Urinary bladder (tissue), 4 donors: ENCODE data around the gene KCNK3. TPM values are rescaled to one million over a fixed set of nuclear protein-coding genes. Genes with fewer than 3 reads are reported as not detected.
"Not testable (repeated sequence)": the region's sequence is repeated elsewhere in the genome, so short reads cannot be mapped to it uniquely, and the experiment has no call there.

Experiments
- DNase-seq: peaks from one replicate; pipeline ENCODE4 v3.0.0-alpha.2; 2015; ENCODE audit errors: extremely low spot score
- H3K27ac ChIP-seq: one replicate; pipeline ENCODE4 v1.5.1; 2013; ENCODE audit warnings: low read depth, mild to moderate bottlenecking, moderate library complexity
- H3K36me3 ChIP-seq: one replicate; pipeline ENCODE4 v1.6.1; 2013; ENCODE audit warnings: mild to moderate bottlenecking, moderate library complexity; ENCODE audit not compliant: insufficient read depth
- H3K4me1 ChIP-seq: one replicate; pipeline ENCODE4 v1.6.1; 2013; ENCODE audit warnings: mild to moderate bottlenecking, moderate library complexity; ENCODE audit not compliant: insufficient read depth
- H3K4me3 ChIP-seq: one replicate; pipeline ENCODE4 v1.5.1; 2013; ENCODE audit warnings: low read depth, low read length
- WGBS: extraction: QIAGEN DNeasy Blood & Tissue Kit; methylation state at CpG from one replicate; pipeline ENCODE4 v1.1.7; 2013; 5-methylcytosine and 5-hydroxymethylcytosine counted together
- polyA plus RNA-seq: library from polyadenylated mRNA; stranded (reverse); fragments of 200-250 nt; gene quantifications from one replicate; pipeline ENCODE4 v1.2.3, GENCODE V29; 2013
- total RNA-seq: library from RNA; depleted of rRNA; stranded (reverse); fragments of >200 nt; gene quantifications from one replicate; pipeline ENCODE4 v1.2.3, GENCODE V29; 2014
- donor health status: healthy with polysubstance abuse.
- donor health status: healthy.

Gene KCNK3
- total and polyA plus RNA-seq, 2 donors, result 4.7 to 11.4 TPM

DNA sequence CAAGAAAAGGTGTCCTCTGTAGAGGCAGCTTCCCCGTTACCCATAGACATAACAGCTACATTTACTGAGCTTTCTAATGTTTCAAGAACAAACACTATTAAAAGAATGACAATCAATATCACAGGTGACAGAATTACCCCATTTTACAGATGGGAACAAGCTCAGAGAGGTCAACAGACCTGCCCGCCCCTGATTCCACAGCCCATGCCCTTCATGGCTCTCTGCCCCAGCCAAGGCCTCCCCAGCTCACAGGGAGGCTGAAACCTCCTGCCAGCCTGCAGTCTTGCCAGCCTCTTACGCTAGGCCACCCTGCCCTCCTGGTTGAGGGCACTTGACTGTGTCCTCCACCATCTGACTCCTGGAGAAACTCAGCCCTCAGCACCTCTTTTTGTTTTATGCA lies 52.4 kb downstream of the KCNK3 start:
- DNase-seq, result no peak
- no peak overlapping the region for H3K4me3 ChIP-seq
- WGBS, result 92% methylated on average over 3 of the region's 3 CpGs

DNA sequence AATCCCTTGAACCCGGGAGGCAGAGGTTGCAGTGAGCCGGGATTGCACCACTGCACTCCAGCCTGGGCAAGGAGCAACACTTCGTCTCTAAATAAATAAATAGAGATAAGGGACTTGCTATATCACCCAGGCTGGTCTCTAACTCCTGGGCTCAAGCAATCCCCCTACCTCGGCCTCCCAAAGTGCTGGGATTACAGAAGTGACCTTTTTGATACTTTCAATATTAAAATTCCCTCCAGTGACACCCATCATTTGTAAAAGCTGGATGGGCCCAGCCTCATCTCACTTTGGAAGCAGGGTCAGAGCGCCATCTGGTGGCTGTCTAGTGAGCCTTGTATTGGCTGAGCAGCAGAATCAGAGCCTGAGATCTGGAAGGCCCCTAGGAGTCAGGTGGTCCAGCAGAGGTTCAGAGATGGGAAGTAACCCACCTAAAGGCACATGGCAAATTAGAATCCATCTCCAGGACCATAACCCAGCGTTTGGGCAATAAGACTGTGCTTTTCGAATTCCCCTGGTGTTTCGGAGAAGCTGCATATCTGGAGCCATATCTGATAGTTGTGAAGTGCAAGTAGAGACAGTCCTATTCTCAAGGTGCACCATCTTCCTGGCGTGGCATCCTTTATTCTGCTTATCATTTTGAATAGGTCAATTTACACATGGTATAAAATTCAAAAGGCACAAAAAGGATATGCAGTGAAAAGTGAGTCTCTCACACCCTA lies 53.2 kb downstream of the KCNK3 start:
- Histone ChIP-seq H3K36me3 (no peaks in the 10 kb centered on the region), H3K27ac (no peak overlapping the region), H3K4me1 (no peaks in the 10 kb centered on the region), H3K4me3 (no peak overlapping the region)
- DNase-seq, result peak; percentile 48
- 24% methylated on average over 9 of the region's 9 CpGs for WGBS

More for the DNA sequence above, 52.4 kb downstream of the KCNK3 start:
- H3K36me3 ChIP-seq, result no peaks in the 10 kb centered on the region
- no peaks in the 10 kb centered on the region for H3K4me1 ChIP-seq
- H3K27ac ChIP-seq, result no peak overlapping the region

DNA sequence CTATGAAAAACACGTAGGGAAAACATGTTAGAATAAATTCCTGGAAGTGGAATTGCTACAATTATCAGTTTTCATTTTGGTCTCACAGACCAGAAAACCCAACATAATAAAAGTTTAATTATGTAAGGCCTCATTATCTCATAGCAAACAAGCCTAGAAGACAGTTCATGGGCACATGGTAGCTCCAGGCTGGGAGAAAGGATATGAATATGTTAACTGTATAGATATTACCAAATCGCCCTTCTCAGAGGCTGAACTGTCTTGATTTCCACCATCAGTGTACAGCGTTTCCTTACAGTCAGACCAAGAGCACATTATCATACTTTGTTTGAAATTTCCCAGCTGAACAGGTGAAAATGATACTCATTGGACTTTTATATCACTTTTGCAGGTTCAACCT lies 54.4 kb downstream of the KCNK3 start:
- Histone ChIP-seq H3K4me1 (no peaks in the 10 kb centered on the region), H3K4me3 (no peak overlapping the region), H3K36me3 (no peaks in the 10 kb centered on the region), H3K27ac (no peak overlapping the region)
- WGBS, result 76% methylated on average over 3 of the region's 3 CpGs
- DNase-seq, result no peak

DNA sequence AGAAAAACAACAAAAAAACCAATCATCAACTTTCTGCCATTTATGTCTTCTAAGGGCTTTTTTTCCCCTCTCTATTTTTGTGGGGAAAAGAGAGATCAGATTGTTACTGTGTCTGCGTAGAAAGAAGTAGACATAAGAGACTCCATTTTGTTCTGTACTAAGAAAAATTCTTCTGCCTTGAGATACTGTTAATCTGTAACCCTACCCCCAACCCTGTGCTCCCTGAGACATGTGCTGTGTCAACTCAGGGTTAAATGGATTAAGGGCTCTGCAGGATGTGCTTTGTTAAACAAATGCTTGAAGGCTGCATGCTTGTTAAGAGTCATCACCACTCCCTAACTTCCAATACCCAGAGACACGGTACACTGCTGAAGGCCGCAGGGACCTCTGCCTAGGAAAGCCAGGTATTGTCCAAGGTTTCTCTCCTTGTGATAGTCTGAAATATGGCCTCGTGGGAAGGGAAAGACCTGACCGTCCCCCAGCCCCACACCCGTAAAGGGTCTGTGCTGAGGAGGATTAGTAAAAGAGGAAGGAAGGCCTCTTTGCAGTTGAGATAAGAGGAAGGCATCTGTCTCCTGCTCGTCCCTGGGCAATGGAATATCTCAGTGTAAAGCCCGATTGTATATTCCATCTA lies 57.4 kb downstream of the KCNK3 start:
- 32% methylated on average over 8 of the region's 8 CpGs for WGBS
- not testable (repeated sequence) for H3K27ac ChIP-seq, H3K4me1 ChIP-seq, H3K36me3 ChIP-seq, H3K4me3 ChIP-seq, DNase-seq

DNA sequence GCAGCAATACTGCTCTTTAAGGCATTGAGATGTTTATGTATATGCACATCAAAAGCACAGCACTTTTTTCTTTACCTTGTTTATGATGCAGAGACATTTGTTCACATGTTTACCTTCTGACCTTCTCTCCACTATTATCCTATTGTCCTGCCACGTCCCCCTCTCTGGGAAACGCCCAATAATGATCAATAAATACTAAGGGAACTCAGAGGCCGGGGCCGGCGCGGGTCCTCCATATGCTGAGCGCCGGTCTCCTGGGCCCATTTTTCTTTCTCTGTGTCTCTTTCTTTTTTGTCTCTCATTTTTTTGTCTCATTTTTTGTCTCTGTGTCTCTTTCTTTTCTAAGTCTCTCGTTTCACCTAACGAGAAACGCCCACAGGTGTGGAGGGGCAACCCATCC lies 57.9 kb downstream of the KCNK3 start:
- WGBS, result 85% methylated on average over 11 of the region's 11 CpGs

DNA sequence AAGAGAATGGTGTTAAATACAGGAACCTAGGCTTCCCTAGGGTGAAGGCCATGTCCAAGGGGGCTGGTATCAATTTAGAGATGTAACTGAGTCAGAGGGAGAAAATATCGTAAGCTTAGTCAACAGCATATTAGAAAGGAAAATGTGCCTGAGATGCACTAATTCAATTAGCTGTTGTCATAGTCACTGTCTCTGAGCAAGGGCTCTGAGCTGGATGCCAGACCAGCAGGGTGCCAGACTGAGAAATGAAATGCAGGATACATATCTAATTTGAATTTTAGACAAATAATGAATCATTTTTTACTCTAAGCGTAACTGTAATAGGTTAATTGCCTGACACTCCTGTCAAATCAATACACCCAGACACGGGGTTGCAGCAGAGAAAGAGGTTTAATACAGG lies 60.1 kb downstream of the KCNK3 start:
- 84% methylated on average over 3 of the region's 3 CpGs for WGBS
- Histone ChIP-seq H3K4me1 (no peaks in the 10 kb centered on the region), H3K4me3 (no peak overlapping the region), H3K27ac (no peak overlapping the region), H3K36me3 (no peaks in the 10 kb centered on the region)
- no peak for DNase-seq

More for the DNA sequence above, 57.9 kb downstream of the KCNK3 start:
- H3K27ac ChIP-seq, H3K4me1 ChIP-seq, H3K36me3 ChIP-seq, H3K4me3 ChIP-seq, DNase-seq: not testable (repeated sequence)

DNA sequence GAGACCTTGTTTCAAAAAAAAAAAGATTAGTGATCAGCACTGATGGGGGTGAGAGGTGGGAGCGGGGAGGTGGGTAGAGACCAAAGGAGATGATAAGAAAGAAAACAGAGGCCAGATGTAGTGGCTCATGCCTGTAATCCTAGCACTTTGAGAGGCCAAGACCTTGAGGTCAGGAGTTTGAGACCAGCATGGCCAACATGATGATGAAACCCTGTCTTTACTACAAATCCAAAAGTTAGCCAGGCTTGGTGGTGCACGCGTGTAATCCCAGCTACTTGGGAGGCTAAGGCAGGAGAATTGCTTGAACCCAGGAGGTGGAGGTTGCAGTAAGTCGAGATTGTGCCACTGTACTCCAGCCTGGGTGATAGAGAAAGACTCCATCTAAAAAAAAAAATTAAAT lies 62.0 kb downstream of the KCNK3 start:
- DNase-seq, result no peak
- Histone ChIP-seq H3K36me3 (no peaks in the 10 kb centered on the region), H3K4me3 (no peak overlapping the region), H3K27ac (no peak overlapping the region), H3K4me1 (no peaks in the 10 kb centered on the region)
- 94% methylated on average over 4 of the region's 4 CpGs for WGBS

DNA sequence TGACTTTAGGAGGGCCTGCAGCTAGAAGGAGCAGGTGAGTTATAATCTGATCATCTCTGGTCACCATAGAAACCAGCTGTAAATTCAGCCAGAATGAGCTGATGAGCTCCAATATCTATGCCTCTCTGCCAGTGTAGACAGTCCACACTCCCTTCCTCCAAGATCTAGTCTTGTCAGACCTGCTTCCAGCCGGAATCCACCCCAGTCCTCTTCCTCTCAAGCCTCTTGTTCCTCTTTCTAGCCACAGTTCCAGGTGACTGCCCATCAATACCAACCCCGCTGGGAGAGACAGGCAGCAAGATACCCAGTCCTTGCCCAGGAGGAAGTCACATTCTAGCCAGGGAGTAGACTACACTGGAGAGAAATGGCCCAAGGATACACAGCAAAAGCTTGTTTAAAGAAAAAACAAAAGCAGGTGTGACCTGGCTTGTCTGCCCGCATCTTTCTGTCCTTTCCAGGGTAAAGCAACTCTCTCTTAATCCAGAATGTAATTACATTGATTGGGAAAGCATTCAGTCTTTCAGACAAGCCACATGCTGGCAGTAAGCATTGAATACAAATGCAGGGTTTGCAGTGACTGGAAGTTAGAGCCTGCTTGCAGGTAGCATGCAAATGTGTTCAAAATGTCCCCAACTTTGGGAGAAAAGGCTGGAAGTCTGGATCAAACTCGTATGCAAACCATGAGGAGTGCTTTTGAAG lies 62.6 kb downstream of the KCNK3 start:
- no peaks in the 10 kb centered on the region for H3K4me1 ChIP-seq
- H3K36me3 ChIP-seq, result no peaks in the 10 kb centered on the region
- no peak overlapping the region for H3K27ac ChIP-seq
- no peak for DNase-seq
- 73% methylated on average over 4 of the region's 4 CpGs for WGBS
- no peak overlapping the region for H3K4me3 ChIP-seq

DNA sequence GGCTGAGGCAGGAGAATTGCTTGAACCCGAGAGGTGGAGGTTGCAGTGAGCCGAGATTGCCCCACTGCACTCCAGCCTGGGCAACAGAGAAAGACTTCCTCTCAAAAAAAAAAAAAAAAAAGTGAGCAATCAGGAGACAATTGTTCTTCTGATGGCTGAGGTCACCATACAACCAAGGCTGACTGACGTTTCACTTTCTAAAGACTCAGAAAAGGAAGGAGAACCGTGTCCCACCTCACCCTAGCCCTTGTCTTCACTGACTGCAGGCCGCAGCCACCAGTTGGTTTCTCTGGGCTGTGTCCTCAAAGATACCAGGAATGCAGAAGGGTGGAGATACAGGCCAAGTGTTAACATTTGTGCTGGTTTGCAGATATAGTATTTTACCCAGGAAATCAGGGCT lies 63.8 kb downstream of the KCNK3 start:
- Histone ChIP-seq H3K4me1 (no peaks in the 10 kb centered on the region), H3K27ac (no peak overlapping the region), H3K36me3 (no peaks in the 10 kb centered on the region), H3K4me3 (no peak overlapping the region)
- WGBS, result 80% methylated on average over 5 of the region's 5 CpGs
- DNase-seq, result no peak

DNA sequence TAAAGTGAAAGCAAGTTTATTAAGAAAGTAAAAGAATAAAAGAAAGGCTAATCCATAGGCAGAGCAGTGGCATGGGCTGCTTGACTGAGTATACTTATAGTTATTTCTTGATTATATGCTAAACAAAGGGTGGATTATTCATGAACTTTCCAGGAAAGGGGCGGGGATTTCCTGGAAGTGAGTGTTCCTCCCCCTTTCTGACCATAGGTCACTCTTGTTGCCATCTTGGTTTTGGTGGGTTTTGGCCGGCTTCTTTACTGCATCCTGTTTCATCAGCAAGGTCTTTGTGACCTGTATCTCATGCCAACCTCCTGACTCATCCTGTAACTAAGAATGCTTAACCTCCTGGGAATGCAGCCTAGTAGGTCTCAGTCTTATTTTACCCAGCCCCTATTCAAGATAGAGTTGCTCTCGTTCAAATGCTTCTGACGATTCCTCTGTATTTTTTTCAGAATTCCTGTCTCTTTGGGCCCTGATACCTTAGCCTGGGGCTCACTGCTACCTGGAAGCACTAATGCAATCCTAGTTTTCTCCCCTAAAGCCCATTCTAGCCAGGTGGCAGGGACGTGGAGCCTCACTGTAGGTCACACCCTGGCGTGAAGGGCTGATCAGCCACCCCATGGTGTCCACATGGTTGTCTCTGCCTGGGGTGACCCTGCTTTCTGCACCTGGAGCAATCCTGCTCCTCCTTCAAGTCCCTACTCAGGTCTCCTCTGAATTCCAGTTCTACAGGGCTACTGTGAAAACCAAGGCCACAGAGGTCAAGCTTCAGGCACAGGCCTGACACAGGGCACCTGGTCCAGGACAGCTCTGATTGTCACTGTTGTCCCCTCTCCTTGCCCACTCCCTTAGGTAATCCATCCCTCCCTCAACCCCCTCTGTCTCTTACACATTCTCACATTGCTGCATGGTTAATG lies 65.6 kb downstream of the KCNK3 start:
- WGBS, result 58% methylated on average over 6 of the region's 6 CpGs
- DNase-seq, result no peak

DNA sequence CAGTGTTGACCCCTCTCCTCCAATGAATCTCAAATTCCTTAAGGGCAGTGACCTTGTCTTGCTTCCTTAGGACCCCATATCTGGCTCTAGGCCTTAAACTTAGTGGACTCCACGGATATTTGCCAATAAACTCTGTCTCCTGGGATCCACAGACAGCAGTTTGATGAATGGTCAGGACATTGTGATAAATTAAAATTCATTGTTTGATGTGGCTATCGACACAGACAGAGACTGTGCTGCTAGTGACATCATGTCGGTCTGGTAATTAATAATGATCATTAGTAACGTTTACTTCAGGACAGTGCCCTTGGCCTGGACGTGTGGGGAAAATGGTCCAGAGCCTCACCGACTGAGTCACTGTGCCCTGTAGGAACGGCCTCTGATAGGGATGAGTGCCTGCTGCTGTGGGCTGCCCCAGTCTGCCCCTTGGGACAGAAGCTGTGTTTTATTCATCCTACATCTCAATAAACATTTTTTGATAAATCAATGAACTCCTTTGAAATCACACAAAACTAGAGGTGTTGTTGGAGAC lies 66.3 kb downstream of the KCNK3 start:
- no peak overlapping the region for H3K4me3 ChIP-seq
- WGBS, result 82% methylated on average over 7 of the region's 7 CpGs
- no peak for DNase-seq
- no peaks in the 10 kb centered on the region for H3K36me3 ChIP-seq
- no peaks in the 10 kb centered on the region for H3K4me1 ChIP-seq
- no peak overlapping the region for H3K27ac ChIP-seq

More for the DNA sequence above, 65.6 kb downstream of the KCNK3 start:
- Histone ChIP-seq H3K36me3 (no peaks in the 10 kb centered on the region), H3K4me3 (no peak overlapping the region), H3K4me1 (no peaks in the 10 kb centered on the region), H3K27ac (no peak overlapping the region)

DNA sequence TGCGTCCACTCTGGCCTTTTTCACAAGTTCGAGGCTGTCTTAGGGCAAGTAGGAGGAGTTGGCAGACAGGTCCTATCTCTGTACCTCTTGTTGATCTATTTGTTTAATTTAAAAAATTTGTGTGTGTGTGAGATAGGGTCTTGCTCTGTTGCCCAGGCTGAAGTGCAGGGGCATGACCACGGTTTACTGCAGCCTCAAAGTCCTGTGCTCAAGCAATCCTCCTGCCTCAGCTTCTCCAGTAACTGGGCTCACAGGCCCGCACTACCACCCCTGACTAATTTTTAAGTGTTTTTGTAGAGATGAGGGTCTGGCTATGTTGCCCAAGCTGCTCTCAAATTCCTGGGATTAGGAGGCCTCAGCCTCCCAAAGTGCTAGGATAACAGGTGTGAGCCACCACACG lies 67.3 kb downstream of the KCNK3 start:
- Histone ChIP-seq H3K4me1 (no peaks in the 10 kb centered on the region), H3K4me3 (no peak overlapping the region), H3K27ac (no peak overlapping the region), H3K36me3 (no peaks in the 10 kb centered on the region)
- WGBS, result 96% methylated on average over 5 of the region's 5 CpGs
- DNase-seq, result no peak

DNA sequence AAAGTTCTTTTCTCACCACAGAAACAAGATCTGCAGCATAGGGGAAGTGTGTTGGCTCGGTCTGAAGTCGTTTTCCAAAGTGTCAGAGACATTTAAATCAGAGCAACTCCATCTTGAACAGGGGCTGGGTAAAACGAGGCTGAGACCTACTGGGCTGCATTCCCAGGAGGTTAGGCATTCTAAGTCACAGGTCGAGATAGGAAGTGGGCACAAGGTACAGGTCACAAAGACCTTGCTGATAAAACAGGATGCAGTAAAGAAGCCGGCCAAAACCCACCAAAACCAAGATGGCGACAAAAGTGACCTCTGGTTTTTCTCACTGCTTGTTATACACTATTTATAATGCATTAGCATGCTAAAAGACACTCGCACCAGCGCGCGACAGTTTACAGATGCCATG lies 68.5 kb downstream of the KCNK3 start:
- not testable (repeated sequence) for H3K4me1 ChIP-seq, DNase-seq, H3K4me3 ChIP-seq, H3K36me3 ChIP-seq, H3K27ac ChIP-seq
- 75% methylated on average over 10 of the region's 10 CpGs for WGBS
